HG03378 (cell line): Measurements from ENCODE around the gene SVIL.

Experiments
- ATAC-seq: cut with Tn5 transposase; IDR thresholded peaks from one replicate; pipeline ENCODE4 v1.9.1; 2021; ENCODE audit warnings: mild to moderate bottlenecking, moderate library complexity; ENCODE audit not compliant: unreplicated experiment

Gene SVIL

GRCh38 chr10:29430101-29430500 lies 204.7 kb downstream of the SVIL start:
- ATAC-seq = no peak

DNA sequence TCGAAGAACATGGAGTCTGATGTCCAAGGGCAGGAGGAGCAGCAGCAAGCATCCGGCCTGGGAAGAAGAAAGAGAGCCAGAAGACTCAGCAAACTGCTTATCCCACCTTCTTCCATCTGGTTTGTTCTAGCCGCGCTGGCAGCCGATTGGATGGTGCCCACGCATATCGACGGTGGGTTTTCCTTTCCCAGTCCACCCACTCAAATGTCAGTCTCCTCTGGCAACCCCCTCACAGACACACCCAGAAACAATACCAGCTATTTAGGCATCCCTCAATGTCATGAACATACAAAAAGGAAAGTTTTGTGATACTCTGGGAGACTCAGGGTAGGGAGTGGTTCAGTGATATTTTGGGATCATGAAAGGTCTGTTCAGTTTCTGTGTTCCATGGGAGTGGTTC lies 206.3 kb downstream of the SVIL start:
- no peak for ATAC-seq

DNA sequence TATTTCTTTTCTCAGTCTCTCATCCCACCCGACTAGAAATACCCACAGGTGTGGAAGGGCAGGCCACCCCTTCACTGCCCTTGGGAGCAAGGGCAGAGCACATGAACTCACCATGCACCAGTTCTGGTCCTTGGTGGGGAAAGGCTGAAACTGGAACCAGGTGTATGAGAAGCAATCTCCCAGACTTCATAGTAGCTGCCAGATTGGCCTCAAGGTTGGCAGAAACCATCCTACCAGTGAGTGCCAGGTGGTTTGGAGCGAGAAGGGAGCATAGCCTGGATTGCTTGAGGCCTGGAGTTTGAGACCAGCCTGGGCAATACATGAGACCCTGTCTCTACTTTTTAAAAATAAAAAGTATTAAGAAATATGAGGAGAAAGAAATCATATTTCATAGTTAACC lies 207.1 kb downstream of the SVIL start:
- ATAC-seq = no peak

GRCh38 chr10:29426420-29426819 lies 208.4 kb downstream of the SVIL start:
- no peak for ATAC-seq

GRCh38 chr10:29424017-29424416 lies 210.8 kb downstream of the SVIL start:
- ATAC-seq = no peak

GRCh38 chr10:29420744-29421143 lies 214.0 kb downstream of the SVIL start:
- no peak for ATAC-seq

GRCh38 chr10:29417324-29417723 lies 217.4 kb downstream of the SVIL start:
- ATAC-seq = no peak

DNA sequence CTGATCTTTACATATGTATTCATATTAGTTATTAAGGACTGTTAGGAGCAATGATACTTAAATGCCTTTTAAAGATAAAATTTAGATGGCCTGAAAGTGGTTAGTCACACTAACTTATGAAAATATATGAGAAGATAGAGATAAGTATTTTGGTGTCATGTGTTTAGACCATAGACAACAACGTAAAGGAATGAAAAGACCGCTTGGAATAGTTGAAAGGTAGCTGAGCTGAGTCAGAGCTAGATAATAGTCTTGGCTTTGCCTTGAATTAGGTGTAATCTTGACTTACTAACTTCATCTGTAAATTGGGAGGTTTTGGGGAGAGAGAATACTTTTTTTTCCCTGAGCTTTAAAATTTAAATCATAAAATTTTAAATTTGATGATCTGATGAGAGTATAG lies 218.9 kb downstream of the SVIL start:
- ATAC-seq = no peak

- ATAC-seq = no peak
Observed at GRCh38 chr10:29414501-29414900, 220.3 kb downstream of the SVIL start.

DNA sequence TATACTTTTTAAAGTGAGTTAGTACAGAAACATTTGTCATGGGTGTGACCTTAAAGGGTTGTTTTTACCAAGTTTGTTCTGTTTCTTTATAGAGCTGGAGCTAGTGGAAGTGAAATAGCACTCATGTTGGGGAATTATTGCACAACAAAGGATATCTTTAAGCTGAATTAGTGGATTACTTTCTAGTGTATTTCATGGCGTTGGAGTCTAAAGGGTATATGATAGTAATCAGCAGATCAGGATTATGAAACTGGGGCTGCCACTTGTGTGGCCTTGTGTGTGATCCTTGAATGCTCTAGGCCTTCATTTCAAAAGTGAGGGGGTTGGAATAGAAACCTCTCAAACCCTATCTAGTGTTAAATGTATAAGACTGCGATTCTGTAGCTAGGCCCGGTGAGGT lies 222.3 kb downstream of the SVIL start:
- ATAC-seq = no peak

DNA sequence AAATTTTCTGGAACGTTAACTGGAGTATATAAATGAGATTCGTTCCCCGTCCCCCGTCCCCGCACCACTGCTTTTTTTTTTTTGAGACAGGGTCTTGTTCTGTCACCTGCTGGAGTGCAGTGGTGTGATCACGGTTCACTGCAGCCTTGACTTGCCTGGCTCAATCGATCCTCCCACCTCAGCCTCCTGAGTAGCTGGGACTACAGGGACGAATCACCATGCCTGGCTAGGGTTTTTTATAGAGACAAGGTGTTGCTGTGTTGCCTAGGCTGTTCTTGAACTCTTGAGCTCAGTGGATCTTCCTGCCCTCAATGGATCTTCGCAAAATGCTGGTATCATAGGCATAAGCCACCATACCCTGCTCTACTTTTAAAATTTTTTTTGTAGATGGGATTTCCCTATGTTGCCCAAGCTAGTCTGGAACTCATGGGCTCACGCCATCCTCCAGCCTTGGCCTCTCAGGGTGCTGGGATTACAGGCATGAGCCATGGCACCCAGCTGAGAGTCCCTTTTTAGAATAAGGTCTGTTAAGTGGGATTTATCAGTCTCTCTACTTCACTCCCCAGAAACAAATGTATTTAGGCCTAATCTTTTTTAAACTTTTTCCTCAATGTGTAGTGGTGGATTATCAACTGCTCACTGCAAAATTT lies 223.0 kb downstream of the SVIL start:
- ATAC-seq = no peak

DNA sequence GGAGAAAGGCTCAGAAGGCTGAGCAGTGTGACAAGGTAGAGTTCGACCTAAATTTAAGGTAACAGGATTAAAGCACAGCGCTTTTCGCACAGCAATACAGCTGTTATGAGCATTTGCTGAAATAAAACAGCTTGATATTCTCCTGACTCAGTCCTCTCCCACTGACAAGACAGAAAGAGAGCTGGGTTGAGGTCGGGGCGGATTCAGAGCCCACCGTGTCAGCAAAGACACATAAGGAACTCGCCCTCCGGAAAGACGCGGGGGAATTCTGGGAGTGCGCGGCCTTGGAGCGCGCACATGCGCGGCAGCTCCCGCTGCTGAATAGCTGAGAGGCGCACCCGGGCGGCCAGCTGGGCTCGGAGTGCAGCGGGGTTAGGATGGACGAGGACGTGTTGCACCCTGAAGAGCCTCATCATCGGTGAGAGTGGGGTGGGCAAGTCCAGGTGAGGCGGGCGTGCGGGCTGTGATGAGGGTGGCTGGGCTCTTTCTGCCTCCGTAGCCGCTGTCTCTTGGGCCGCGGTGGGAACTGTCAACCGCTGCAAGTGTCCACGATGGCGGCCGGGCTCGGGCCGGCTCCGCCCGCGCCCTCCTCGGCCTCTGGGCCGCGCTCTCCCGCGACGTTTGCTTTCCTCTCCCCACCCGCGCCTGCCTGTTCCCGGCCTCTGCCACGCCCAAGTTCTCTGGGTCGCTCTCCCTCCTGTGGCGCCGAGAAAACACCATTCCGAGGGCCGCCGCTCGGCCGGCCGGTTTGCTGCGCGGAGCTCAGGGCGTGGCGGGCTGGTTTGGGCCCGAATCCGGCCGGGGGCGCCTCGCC lies 225.3 kb downstream of the SVIL start:
- peak; percentile 55 for ATAC-seq

DNA sequence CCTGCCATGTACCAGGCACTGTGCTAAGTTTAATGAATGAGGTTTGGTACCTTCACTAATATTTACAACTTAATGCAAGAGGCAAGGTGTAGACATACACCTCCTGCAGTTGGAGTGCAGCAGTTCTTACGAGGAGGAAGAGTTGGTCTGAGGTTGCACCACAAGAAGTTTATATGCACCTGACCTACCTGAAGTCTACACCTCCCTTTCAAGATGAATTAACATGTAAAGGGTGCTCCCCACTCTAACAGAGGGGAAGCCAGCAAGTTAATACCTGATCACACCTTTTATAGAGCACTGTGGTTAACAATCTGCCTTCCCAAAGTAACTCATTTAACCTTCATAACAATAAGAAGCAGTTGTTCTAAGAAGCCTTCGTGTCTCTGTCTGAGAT lies 225.9 kb downstream of the SVIL start:
- no peak for ATAC-seq
